Stimulated activated CD8-positive, alpha-beta memory T cell treated with anti-CD3 and anti-CD28 coated beads, Interleukin-15, amount 100 ng/mL, for 48 hours (primary cell): ENCODE measurements around the gene AP4B1.

Source experiments
- DNase-seq, 2 donors: peaks; one replicate each; pipeline ENCODE4 v3.0.0-alpha.2; 2020; ENCODE audit warnings: low read depth in 2 of 2

AP4B1 gene

DNA sequence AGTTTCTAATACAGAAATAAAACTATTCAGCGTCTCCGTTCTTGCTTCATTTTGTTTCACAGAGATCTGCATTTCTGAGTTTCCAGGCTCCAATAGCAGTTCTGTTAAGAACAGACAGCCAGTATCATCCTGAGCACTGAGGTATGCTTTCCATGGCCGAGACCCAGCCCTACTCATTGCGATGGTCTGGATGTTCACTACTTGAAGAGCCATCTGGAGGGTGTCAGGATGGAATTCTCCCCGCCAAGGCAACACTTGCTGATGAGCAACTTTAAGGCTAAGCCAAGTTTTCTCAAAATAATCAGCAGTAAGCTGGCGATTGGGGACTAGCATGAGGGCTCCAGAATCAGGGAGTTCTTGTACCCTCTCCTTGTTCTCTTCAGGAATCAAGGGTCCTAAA is 9.5 kb downstream of the AP4B1 start:
- no peak for DNase-seq

DNA sequence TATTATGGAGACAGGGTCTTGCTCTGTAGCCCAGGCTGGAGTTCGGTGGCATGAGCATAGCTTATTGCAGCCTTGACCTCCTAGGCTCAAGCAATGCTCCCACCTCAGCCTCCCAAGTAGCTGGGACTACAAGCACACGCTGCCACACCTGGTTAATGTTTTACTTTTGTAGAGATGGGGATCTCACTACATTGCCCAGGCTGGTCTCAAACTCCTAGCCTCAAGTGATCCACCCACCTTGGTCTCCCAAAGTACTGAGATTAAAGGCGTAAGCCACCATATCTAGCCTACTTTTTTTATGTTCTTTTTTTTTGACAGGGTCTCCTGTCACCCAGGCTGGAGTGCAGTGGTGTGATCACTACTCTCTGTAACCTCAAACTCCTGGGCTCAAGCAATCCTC is 11.3 kb downstream of the AP4B1 start:
- no peak for DNase-seq

DNA sequence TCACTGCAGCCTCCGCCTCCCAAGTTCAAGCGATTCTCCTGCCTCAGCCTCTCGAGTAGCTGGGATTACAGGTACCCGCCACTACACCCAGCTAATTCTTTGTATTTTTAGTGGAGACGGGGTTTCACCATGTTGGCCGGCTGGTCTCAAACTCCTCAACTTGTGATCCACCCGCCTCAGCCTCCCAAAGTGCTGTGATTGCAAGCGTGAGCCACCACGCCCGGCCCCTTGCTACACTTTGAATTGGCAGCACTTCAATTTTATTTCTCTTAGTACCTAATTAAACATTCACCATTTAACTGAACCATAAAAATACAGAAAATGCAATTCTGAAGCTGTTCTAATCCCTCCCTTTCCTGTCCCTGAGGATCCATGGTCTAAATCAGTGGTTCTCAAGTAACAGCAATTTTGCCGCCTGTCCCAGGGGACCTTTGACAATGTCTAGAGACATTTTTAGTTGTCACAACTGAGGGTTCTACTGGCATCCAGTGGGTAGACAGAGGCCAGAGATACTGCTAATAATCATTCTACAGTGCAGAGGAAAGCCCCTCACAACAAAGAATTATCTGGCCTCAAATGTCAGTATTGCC is 12.9 kb downstream of the AP4B1 start:
- DNase-seq = no peak

DNA sequence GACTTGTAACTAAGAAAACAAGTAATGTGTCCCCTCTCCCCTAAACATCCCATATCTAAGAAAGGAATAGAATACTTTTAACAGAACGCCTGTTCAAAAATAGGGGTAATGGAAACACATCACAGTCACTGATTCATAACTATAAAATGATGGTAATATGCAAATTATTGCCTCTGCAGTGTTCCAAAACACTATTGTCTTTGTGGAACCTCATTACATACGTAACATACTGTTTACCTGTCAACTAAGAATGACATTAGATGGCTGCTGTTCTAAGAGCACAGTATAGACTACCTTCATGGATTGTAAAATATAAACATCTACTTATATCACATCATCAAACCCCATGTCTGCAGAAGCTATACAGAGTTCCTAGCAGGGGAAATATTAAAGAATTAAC is 13.8 kb downstream of the AP4B1 start:
- no peak for DNase-seq

DNA sequence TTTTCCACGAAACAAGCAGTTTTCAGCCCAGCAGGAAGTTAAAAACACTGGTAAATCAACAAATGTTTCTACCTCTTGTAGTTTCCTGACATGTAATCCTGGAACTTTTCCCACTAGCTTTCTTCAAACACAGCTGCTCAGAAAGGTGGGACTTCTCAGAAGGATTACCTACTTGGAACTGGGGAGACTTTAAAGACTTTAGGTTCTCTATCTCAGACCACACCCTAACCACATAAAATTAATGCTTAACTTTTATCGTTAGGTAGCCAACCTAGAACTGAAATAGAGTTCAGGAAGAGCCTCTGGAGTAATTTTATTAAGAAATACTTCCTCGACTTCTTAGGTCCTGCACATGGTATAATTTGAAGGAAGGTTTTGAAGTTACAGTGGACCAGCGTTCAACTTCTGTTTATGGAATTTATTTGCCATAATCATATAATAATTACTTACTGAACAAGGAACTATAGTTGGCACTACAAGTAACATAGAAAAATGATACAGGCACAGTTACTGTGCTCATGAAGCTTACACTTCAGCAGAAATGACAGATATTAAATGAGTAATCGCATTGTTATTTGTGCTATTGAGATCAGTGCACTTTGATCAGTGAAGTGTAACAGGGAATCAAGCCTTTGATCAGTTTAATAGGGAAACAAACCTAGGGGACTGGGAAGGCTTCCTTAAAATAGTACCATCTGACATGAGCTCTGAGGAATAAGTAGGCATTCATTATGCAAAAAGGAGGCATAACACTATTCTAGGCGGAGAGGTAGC is 17.0 kb downstream of the AP4B1 start, which contains the start of gene BCL2L15:
Gene BCL2L15 (minus strand): TSS at position 180 of the 774 bp plus-strand sequence. CDS start 206 bp downstream, outside the sequence.
- DNase-seq = no peak

DNA sequence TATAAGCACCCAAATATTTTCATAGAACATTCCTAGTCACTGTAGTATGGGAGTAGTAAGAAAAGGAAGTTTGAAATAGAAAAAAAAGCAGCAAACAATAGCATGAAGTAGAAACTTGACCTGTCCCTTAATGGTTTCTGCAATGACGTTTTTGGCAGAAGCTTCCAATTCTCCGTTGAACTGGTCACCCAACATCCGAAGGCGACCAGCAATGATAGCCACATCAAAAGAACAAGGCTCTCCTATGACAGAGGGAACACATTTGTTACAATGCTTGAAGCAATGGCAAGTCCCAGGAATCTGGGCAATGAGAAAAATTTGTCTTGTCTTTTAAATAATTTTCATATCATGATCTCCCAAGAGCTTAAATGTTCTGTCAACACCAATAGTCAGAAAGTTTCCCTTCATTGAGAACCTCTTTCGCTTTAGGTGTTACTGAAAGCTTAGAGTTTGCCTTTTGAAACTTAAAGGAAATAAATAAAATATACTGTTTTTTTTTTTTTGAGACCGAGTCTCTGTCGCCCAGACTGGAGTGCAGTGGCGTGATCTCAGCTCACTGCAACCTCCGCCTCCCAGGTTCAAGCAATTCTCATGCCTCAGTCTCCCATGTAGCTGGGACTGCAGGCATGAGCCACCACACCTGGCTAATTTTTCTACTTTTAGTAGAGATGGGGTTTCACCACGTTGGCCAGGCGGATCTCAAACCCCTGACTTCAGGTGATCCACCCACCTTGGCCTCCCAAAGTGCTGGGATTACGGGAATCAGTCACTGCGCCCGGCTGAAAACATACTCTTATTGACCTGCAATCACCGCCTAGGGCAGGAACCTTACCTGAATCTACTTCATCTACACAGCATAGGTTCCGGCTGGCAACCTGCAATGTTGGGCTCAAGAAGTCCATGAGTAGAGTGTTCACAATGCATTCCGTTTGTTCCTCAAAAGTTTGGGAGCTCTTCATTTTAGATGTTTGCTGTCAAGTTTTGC is 17.9 kb downstream of the AP4B1 start:
- no peak for DNase-seq

DNA sequence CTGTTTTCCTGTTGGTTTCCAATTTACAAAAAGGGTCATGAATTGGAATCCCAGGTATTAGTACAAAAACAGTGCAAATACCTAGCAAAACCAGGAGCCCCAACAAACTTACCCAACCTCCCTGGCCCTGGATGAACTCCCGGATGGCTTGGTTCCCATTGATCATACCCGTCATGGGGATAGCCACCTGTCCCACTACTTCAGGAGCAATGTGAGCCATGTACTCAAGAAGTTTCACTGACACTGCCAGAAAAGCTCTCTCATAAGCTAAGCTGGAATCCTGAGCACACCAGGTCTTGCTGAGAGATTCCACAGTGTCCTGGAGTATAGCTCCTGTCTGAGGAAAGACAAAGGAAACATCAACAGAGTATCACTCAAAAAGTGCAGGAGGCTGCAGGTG is 22.9 kb downstream of the AP4B1 start:
- no peak for DNase-seq

DNA sequence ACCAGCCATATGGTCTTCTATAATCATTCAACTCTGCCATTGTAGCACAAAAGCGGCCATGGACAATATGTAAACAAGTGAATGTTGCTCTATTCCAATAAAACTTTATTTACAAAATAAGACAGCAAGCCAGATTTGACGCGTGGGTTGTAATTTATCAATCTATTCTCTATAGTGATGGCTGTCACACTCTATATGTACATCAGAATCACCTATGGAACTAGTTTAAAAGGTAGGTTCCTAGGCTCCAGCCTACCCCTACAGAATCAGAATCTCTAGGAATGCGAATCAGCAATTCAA is 24.9 kb downstream of the AP4B1 start:
- DNase-seq = no peak

DNA sequence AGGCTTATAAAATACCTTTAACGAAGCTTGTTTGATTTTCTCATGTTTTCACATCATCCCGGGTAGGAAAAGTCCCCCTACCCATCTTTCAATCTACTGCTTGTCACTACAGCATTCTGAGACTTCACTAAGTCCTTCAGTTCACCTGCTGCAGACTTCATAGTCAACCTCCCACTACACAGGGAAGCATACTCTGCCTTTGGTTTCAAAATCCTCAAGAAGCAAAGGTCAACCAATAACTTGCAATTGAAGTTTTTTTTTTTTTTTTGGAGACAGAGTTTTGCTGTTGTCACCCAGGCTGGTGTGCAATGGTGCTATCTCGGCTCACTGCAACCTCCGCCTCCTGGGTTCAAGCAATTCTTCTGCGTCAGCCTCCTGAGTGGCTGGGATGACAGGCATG is 28.4 kb downstream of the AP4B1 start:
- DNase-seq = no peak

DNA sequence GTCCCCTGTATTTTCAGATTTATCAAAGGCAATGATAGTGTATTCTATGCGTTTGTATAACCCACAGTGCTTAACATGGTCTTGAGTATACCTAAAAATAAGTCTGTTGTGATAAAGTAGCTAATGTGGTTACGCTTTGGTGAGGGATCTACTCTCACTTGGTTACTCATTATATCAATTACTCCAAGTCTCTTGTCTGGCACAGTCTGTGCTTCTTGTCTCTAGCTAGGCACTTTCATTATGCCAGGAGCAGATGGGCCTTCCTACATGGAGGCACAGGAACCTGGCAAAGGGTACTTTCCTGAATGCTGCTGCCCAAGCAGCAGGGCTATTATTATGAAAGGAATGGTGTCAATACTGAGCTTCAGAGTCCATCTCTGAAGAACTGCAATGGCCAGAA is 28.9 kb downstream of the AP4B1 start:
- no peak for DNase-seq

DNA sequence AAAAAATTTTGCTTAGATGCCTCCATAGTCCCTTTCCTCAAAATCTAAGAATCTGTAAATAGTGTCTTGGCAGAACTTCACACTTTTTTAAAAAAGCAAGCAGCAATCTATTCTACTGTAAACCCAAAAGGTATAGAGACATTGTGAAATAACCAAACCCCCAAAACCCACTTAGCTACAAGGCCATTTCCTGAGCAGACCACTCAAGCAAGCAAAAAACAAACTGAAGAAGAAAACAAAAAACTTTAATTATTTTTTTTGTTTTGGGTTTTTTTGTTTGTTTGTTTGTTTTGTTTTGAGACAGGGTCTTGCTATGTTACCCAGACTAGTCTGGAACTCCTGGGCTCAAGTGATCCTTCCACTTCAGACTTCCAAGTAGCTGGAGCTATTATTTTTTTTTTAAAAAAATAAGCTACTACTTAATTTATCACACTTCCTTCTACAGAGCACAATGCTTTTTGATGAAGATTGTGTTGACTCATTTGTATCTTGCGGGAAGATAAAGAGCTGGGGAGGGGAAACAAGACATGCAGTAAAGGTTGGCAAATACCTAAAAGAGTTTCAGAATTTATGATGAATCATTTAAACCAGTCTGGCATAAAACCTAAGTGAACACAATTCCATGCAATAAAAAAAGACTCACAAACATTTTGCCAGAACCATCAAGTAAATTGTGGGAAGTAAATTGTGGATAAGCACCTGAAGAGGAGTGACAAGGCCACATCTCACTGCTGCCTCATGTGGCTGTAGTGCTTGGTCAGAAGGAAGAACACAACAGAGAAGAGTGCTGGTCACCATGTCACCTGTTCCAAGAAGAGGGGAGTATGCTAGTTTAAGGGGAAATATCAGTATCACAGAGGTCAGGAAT is 30.4 kb downstream of the AP4B1 start:
- no peak for DNase-seq

DNA sequence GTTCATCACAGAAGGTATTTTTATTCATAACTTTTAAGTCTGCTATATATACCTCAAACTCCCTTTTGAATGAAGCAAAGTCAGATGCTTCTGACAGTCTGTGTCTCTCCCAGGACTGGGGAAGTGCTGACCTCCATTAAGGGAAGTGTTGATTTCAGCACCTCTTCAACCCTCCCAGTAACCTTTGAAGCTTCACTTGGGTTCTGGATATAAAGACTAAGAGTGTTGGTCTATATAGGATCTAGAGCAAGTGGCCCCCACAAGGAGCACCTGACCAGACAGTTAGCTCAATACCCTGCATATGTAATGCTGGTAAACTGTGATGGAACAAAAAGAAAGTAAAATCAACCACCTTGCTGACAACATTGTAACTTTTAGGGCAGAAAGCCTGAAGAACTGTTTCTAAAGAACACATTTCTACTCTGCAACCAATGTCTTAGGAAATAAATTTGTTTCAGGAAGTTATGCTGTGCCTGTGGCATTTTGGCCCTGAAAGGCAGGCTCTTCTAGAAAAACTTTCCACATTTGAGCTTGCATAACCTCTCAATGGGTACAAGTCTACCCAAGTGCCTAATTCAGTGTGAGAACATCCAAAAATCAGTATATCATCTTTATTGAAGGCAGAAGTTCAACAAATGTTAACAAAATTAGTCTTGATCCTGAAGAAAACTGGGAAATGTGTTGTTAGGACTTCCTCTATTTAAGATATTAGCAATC is 32.2 kb downstream of the AP4B1 start:
- DNase-seq = no peak

DNA sequence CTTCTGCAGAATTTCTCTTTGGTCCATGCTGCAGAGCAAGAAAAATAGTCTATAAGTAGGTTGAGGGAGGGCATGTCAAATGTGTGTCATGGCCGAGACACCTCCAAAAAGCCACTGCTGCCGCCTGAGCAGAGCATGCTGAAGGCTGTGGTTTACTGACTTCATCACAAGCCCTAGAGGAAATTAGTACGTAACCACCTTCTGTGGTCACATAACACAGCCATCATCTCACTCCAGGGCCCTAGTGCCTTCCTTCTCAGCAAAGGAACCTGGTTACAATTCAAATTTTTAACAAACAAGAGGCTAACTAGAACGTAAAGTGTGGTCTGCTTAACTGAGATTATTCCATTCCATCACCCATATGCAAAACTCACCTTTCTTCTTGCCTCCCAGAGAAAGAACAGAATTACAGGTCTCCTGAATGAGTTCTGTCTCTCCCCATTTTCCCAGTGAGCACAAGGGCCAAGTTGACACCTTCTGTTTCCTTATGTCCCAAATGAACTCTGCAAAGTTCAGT is 32.9 kb downstream of the AP4B1 start, which contains the start of gene PTPN22:
Gene PTPN22 (minus strand): TSS at position 116 of the 517 bp plus-strand sequence.
- peak; percentile 67 to 72 for DNase-seq

DNA sequence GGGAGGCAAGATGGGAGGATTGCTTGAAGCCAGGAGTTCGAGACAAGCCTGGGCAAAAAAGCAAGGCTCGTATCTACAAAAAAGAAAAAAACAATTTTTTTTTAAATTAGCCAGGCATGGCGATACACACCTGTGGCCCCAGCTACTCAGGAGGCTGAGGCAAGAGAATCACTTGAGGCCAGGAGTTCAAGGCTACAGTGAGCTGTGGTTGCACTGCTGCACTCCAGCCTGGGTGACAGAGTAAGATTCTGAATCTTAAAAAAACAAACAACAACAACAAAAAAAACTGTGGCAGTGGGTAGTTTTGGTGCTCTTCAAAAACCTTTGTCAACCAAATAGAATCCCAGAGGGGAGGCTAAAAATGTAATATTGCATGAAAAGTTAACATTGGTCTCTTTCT is 33.8 kb downstream of the AP4B1 start:
- no peak for DNase-seq

DNA sequence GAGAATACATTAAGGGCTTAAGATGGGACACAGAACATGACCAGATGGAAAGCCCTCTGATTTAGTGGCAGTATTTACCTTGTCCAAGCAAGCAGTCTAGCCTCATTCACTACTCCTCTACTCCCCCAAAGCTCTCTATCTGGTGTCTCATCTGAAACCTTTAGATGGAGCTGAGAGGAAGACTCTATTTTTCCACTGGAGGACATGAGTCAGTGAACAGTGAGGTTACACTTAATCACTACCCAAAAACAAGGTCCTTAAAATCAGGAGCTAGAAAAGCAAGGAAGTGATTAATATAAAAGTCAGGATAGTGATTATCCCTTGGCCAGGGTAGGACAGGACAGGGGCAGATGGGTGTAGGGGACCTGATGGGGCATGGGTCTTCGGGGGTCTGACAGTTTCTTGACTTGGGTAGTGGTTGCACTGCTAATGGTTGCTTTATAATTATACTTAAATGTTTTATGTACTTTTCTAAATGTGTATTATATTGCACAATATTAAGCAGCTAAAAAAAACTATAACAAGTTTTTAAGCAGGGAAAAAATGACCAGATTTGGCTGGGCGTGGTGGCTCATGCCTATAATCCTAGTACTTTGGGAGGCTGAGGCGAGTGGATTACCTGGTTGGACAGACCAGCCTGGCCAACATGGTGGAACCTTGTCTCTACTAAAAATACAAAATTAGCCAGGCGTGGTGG is 36.1 kb downstream of the AP4B1 start:
- no peak for DNase-seq

DNA sequence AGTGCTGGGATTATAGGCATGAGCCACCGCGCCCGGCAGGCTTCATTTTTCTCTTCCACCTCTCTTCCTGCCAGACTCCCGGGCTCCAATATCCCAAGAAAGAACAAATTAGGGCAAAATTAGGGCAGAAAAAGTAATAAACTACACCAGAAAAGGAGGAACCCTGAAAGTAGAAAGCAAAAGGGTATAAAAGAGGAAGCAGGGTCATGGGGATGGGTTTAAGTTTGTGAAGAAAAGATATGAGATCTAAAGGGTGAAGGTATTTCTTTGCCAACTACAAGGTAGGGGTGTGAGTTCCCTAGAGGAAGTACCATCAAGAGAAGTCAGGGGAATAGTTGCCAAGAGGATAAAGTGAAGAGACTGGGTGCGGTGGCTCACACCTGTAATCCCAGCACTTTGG is 43.0 kb downstream of the AP4B1 start:
- no peak for DNase-seq

DNA sequence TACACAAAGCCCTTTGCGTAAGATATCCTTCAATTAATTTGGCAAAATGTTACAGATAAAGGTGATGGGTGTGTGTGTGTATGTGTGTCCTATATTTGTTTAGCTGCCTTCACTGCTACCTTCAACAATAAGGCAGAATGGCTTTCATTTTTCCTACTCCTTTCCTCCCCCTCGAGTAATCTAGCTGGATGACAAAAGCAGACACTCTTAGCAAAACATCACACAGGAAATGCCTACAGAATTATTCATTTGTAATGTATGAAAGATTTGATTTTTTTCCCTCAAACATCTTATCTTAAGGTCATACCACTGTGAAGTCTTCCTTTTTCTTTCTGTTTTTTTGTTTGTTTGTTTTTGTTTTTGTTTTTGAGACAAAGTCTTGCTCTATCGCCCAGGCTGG is 43.7 kb downstream of the AP4B1 start:
- DNase-seq = no peak

DNA sequence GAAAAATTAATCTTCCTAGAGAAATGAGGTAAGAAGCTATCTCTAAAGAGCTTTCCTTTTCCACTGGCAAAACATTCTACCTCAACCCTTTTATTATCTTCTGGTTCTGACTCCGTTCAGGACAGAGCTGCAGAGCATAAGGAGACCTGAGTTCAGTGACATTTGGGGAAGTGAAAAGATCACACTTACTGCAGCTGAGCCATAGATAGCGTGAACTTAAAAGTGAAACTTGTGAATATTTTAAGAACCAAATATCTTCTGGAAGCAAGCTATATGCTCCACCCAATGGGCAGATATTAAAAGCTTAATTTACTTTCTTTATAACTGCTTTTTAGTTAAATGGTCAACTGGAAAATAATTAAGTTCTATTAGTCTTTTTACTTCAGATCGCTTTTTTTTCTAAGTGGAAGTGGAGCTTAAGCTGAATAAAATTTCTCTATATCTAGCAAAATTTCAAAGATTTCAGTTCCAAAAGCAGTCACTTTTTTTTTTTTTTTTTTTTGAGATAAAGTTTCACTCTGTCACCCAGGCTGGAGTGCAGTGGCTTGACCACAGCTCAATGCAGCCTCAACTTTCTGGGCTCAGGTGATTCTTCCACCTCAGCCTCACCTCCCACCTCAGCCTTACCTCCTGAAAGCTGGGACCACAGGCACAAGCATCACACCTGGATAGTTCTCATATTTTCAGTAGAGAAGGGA is 45.0 kb downstream of the AP4B1 start:
- no peak for DNase-seq

DNA sequence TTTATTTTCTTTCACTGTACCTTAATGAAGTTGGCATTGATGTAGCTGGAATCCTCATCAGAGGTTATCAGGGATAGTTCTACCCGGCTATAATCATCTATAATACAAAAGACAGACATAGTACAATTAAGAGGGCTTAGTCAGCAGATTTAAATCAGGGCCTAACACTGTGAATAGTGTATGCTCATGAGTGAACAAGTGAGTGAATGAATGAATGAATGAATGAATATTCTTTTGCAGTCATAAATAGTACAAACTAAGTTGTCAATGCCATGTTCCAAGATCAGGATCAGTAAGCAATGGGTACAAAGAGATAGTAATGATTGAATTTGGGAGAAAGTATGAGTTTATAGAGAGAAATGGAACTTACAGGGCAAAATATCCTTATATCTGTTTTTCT is 45.6 kb downstream of the AP4B1 start:
- DNase-seq = no peak
